HG02852 (cell line): ENCODE results near the gene HS6ST2.
"Not testable (repeated sequence)": the region's sequence is repeated elsewhere in the genome, so short reads cannot be mapped to it uniquely, and the experiment has no call there.

Source experiments
- ATAC-seq: cut with Tn5 transposase; IDR thresholded peaks from one replicate; pipeline ENCODE4 v1.9.1; 2021; ENCODE audit warnings: mild to moderate bottlenecking, moderate library complexity; ENCODE audit not compliant: unreplicated experiment

The HS6ST2 gene

GRCh38 chrX:132945055-132945599 is 13.3 kb downstream of the HS6ST2 start:
- ATAC-seq = not testable (repeated sequence)

GRCh38 chrX:132940727-132941327 is 17.6 kb downstream of the HS6ST2 start:
- ATAC-seq = no peak

GRCh38 chrX:132933170-132933569 is 25.3 kb downstream of the HS6ST2 start:
- ATAC-seq = no peak

GRCh38 chrX:132924426-132924825 is 34.0 kb downstream of the HS6ST2 start:
- no peak for ATAC-seq

GRCh38 chrX:132918523-132918922 is 39.9 kb downstream of the HS6ST2 start:
- ATAC-seq = no peak

- no peak for ATAC-seq
These were observed 42.1 kb downstream of the HS6ST2 start for GRCh38 chrX:132916349-132916748.

- ATAC-seq = no peak
These were observed 48.8 kb downstream of the HS6ST2 start for GRCh38 chrX:132909643-132910042.

- ATAC-seq = no peak
These were observed 49.5 kb downstream of the HS6ST2 start for GRCh38 chrX:132908891-132909290.

- no peak for ATAC-seq
These were observed 57.7 kb downstream of the HS6ST2 start for GRCh38 chrX:132900633-132901293.

GRCh38 chrX:132887569-132887968 is 70.9 kb downstream of the HS6ST2 start:
- no peak for ATAC-seq

GRCh38 chrX:132883358-132883915 is 75.0 kb downstream of the HS6ST2 start:
- ATAC-seq = no peak

- ATAC-seq = not testable (repeated sequence)
These were observed 77.7 kb downstream of the HS6ST2 start for GRCh38 chrX:132880753-132881152.

- ATAC-seq = no peak
These were observed 80.4 kb downstream of the HS6ST2 start for GRCh38 chrX:132877954-132878536.

GRCh38 chrX:132876523-132877338 is 81.7 kb downstream of the HS6ST2 start:
- no peak for ATAC-seq

GRCh38 chrX:132875650-132876522 is 82.5 kb downstream of the HS6ST2 start:
- ATAC-seq = no peak

- ATAC-seq = no peak
These were observed 95.9 kb downstream of the HS6ST2 start for GRCh38 chrX:132862562-132862961.

- ATAC-seq = no peak
These were observed 97.4 kb downstream of the HS6ST2 start for GRCh38 chrX:132861076-132861475.

- ATAC-seq = no peak
These were observed 98.2 kb downstream of the HS6ST2 start for GRCh38 chrX:132860200-132860599.

- ATAC-seq = no peak
These were observed 100.4 kb downstream of the HS6ST2 start for GRCh38 chrX:132858018-132858417.

GRCh38 chrX:132855780-132856341 is 102.6 kb downstream of the HS6ST2 start:
- no peak for ATAC-seq
